OCI-M2 (cell line): ENCODE data around the gene DNAH1.
"Not testable (repeated sequence)": the region's sequence is repeated elsewhere in the genome, so short reads cannot be mapped to it uniquely, and the experiment has no call there.

Experiments
- DNase-seq: peaks from one replicate; lab custom pipeline; 2025; ENCODE audit not compliant: unreplicated experiment; lab: John Stamatoyannopoulos, UW

DNAH1 gene

DNA sequence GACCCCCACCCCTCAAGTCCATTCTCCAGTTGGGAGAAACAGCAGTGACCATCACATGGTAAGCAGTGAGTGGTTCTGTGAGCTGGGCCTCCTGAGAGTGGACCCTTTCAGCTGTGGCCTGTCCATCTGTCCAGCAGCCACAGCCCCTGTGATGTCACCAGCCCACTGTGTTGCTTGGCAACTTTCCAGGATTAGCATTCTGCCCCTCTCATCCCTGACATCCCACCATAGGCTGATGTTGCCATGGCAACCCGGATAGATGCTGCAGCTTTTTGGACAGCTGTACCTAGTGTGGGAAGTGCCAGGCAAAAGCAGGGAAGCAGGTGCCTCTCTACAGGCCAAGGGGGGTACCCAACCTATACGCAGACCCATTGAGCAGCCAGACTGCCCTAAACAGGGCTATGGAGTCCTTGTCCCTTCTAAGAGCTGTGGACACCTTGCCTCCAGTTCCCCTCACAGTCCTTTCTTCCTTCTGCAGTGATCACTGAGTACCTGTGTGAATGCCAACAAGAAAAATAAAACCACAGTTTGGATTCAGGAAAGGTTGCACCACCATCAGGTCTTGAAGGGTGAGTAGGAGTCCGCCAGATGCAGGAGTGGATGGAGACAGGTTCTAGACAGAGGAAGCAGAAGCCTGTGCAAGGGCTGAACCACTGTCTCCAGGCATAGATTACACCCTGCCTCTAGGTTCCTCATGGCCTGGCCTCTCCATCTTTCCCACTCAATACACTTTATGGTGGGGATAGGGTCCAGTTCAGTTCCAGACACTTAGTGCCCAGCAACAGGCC is at the start of gene DNAH1:
TSS of gene DNAH1 (plus strand) at position 343 of the 788 bp plus-strand sequence. CDS start 6,124 bp downstream, outside the sequence.
- no peak for DNase-seq

DNA sequence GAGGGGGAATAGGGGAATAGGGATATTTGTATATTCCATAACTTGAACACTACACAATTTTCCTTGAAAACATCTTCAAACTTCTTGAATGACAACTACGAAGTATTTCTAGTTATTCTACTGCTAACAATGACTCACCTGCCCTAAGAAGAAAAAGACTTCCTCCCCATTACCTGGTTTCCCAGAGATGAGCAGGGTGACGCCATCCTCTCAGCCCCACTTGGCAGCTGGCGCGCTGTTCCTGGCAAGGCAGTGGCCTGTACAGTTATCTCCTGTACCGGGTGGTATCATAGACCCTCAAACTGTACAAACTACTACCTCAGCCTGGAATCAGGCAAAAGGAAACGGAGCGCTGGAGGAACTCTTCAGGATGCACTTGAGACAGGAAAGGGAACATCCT is 48.1 kb upstream of the DNAH1 start:
- no peak for DNase-seq

DNA sequence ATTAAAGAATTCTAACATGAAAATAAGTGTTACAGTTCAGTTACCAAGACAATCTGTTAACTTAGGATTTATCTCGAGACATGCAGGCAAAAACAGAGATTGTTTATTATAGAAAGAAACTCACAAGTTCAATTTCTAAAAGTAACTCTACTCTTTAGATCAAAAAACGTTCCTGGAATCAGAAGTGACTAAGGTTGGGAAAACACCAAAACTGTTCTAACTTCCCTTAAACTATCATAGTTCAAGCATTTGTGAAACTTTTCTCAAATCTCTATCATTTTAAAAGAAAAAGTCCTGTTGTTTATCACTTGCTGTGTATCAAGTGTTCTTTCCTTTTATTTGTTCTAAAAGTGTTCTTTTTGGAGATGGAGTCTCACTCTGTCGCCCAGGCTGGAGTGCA is 46.3 kb upstream of the DNAH1 start:
- DNase-seq: no peak

DNA sequence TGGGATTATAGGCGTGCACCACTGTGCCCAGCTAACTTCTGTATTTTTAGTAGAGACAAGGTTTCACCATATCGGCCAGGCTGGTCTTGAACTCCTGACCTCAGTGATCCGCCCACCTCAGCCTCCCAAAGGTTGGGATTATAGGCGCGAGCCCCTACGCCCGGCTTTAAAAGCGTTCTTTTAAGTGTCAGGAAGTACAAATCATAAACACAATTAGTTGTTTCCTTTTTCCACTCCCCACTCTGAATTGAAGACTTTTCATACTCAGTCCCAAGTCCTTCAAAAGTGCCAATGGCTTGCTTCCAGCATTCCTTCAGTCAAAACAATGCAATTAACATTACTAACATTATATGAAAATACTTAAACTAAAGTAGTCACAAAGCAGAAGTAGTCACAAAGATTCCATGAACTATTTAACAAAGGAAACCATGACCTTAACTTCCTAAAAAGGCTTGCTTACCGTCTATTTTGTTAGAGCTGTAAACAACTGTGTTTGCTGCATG is 45.8 kb upstream of the DNAH1 start:
- DNase-seq: no peak

DNA sequence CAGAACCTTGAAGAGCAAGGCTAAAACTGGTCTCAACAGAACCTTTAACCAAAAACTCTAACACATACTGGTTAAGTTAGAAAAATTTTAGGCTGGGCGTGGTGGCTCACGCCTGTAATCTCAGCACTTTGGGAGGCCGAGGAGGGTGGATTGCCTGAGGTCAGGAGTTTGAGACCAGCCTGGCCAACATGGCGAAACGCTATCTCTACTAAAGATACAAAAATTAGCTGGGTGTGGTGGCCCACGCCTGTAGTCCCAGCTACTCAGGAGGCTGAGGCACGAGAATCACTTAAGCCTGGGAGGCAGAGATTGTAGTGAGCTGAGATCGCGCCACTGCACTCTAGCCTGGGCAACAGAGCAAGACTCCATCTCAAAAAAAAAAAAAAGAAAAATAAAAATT is 43.9 kb upstream of the DNAH1 start:
- not testable (repeated sequence) for DNase-seq

DNA sequence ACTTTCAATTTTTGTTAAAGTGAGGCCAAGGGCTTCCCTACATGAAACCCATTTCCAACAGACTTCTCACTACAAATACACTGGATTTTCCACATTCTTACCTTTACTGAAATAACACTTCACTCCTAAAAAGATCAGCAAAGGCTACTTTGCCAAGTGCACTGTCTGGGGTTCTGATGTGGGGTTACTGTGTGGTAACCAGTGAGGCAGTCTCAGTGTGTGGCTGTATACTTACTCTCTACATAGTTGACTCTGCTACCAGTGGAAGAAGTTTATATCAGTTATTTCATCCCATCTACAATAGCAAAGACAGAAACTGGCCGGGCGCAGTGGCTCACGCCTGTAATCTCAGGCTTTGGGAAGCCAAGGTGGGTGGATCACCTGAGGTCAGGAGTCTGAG is 43.3 kb upstream of the DNAH1 start:
- DNase-seq: no peak

DNA sequence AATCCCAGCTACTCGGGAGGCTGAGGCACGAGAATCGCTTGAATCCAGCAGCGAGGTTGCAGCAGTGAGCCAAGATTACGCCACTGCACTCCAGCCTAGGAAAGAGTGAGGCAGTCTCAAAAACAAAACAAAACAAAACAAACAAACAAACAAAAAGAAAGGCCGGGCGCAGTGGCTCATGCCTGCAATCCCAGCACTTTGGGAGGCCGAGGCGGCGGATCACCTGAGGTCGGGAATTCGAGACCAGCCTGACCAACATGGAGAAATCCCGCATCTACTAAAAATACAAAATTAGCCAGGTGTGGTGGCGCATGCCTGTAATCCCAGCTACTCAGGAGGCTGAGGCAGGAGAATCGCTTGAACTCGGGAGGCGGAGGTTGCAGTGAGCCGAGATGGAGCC is 41.3 kb upstream of the DNAH1 start:
- DNase-seq: not testable (repeated sequence)

DNA sequence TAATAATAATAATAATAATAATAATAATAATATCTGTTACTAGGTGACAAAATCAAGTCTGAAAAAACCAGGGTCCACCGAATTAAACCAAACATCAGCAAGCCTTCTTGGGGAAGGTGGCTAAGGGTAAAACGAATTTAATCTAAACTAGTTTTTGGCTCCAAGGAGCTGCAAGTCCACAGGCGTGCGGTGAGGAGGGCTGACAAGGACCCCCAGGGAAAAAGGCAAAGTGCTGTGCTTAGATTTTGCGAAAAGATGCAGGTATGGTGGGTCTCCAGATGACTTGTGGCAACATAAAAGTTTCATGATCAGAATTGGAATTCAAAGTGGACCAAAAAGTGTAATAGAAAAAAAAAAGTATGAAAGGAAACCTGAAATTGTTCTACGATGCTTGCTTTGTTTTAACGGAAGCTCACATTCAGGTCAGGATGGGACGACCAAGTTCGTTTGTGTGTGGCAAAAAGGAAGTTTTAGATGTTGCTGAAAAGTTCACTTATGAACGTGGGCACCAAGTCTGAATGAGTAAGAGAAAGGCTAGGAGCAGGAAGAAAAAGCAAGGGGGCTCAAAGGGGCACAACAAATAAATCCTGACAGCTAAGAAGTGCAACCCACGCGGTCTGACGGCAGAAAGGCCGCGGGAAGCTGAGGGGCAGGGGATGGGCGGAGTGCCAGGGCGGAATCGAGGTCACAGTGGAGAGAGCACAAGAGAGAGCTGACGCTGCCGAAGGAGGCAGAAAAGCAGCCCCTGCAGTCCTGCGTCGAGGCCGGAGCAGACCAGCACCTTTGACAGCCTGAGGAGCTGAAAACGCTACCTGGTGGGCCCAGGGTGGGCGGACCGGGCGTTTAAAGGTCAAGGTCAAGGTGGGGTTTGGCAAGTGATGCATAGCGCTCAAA is 38.8 kb upstream of the DNAH1 start:
- no peak for DNase-seq

DNA sequence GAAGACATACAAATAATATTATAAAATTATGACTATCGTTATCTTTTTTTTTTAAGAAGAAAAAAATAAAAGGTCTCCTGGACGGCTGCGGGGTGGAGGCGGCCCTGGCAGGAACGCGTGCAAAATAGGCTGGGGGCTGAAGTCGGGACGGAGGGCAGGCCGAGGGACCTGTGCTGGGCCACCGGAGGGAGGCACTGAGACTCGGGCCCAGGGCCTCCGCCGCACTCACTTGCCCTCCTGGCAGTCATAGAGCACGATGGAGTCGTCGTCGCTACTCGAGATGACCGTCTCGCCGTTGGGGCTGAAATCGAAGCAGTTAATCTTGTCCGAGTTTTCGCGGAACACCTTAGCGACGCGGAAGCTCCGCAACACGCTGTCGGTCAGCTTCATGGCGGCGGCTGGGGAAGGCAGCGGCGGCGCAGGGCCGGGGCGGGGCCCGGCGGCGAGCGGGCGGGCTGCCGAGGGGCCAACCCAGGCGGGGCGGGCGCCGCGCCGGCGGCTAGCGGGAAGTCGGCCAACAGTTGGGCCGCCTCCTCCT is 38.1 kb upstream of the DNAH1 start:
- DNase-seq: no peak

DNA sequence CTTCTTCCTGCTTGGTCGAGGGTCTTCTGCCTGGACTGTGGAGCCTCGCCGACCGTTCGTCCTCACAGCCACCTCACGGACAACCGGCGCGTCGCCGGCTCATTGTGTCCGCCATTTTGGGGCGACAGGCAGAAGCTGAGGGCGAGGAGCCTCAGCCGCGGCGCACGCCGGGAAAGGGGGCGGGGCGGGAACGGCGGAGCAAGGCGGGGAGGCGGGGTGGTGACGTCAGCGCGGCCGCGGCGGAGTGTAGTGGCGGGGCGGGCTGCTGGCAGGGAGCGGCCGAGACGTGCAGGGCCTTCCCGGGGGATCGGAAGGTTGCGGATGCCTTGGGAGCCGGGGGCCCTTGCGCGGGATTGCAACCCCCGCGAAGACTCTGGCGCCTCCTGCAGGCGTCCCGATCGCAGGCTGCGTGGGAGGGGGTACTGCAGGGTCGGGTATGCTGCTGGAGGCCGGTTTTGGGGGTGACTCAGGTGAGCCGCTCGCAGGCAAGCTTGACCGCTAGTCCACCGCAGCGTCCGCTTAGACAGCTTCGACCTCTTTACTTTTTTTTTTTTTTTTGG is 37.5 kb upstream of the DNAH1 start, which contains the start of gene WDR82:
TSS of gene WDR82 (minus strand) at position 140 of the 560 bp plus-strand sequence. CDS start 288 bp downstream, outside the sequence.
- DNase-seq: no peak

DNA sequence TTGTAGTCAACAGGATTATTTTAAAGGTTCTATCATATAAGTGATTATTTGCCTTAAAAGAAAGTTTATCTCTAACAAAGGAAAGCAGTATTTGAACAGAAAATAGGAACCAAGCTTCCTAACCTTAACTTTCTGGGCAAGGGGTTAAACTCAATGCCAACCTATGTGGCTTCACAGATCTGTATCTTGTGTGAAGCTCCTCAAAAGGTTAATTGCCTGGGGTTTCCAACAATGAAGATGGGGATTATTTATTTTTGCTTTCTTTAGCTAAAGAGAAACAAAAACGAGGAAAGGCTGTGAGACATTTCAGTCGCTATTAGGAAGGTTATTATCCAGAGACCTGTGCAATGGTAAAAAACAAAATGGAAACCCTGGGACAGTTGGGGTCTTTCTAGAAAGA is 36.5 kb upstream of the DNAH1 start:
- no peak for DNase-seq

DNA sequence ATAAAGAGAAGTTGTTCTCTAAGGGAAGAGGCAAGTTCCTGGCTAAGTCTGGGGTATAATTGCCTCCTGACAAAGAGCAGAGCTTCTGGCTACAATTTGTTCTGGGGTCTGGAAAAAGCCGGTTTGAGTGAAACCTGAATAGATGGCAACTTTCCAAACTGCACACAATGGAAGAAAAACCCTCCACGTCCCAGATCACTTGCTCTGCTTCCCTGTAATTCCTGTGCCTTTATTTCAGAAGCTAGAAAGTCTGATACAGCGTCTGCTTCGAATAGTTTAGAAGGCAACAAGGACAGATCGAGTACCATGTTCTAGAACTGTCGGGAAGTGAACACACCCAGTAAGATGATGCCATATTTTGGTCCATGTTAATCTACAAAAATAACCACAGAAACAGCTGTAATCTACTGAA is 36.1 kb upstream of the DNAH1 start:
- no peak for DNase-seq

DNA sequence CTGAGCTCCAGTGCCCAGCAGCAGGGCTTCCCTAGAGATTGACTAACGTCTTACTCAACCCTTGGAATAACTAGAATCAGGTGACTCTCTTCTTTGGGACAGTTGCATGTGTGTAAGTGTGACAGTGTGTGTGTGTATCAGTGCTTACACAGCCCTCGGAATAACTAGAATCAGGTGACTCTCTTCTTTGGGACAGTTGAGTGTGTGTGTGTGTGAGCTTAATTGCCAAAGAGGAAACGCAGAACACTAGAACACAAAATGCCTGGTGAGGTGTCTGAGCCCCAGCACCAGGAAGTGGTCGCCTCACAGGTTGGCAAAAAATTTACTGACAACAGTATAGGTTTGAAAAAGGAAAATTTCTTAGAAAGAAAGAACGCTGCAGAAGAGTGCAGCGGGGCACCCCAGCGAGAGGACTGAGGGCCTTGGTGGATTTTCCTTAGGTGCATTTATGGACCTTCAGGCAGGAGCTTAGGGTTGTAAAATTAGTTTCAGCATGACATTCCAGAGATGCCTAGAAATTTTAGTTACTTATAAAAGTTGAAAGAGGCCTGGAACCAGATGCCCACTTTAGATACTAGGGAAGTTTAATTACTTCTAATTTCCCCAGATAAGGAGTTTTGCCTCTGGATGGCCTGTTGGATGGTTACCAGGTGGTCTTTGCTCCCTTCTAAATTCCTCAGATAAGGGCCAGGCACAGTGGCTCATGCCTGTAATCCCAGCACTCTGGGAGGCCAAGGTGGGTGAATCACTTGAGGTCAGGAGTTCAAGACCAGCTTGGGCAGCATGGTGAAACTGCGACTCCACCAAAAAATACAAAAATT is 33.9 kb upstream of the DNAH1 start:
- DNase-seq: no peak

DNA sequence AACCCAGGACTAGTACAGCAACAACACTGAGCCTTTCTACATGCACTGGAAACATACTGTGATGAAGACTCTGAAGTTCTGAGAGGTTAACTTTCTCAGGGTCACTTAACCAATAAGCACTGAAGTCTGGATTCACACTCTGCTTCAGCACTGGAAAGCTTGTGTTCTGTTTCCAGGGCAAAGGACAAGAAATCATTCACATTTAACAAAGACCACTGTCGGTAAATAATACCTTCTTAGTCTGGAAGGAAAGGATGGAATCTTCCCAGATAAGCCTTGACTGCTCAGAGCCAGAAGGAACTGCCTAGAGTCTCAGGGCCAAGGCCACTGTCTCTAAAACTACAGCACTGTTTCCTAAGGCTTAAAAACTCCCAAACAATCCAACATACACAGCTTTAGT is 32.8 kb upstream of the DNAH1 start:
- no peak for DNase-seq

DNA sequence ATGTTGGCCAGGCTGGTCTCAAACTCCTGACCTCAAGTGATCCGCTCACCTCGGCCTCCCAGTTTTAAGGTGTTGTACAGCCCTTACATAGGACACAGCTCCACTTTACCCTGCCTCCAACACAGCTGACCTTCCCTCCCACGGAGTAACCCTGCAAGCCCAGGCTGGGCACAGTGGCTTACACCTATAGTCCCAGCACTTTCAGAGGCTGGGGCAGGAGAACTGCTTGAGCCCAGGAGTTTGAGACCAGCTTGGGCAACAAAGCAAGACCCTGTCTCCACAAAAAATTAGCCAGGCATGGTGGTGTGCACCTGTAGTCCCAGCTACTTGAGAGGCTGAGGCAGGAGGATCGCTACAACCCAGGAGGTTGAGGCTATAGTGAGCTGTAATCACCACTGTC is 32.1 kb upstream of the DNAH1 start:
- DNase-seq: not testable (repeated sequence)

DNA sequence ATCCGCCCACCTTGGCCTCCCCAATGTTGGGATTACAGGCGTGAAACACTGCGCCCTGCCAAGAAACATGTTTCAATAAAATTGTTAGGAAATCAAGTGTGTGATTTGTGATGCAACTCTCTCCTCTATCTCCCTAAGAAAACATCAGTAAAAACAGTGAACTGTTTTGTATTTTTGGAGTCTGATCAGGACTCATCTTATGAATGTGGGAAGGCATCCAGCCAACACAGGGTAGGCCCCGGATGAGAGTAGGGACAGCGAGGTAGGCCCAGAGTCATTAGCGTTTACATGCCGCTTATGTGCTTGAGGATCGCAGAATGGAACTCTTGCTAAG is 29.4 kb upstream of the DNAH1 start:
- DNase-seq: no peak

DNA sequence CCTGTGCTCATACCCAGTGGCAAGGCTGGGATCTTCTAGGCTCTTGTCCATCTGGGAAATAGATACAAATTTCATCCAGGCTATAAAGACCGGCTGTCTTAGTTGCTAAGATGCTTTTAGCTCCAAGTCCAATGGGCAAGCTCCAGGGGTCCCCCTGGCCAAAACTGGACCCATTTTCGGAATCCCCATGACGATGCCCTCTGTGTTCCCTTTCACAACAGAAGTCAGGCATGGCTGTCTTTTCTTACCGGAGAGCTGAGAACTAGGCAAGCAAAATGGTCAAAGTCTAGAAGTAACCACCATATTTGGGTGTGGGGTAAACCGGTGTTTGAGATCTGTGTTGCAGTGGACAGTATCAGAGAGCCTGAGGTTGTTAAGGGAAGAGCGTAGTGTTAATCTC is 27.4 kb upstream of the DNAH1 start:
- no peak for DNase-seq

DNA sequence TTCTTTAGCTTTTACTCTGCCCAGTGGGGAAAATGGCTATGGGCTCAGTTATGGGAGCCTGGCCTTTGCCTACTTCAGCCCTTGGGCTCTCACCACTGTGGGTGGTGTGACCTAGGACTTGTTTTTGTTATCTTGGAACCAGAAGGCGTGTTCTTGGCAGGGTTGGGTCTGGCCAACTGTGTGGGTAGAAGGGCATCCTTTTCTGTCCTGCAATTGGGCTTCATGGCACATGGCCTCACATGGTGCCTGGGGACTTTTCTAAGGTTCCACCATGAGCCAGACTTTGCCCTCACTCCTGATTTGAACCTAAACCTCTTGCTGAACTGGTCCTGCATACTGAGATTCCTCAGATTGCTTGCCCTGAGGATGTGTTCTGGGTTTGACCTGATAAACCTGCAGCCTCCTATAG is 26.8 kb upstream of the DNAH1 start:
- no peak for DNase-seq

DNA sequence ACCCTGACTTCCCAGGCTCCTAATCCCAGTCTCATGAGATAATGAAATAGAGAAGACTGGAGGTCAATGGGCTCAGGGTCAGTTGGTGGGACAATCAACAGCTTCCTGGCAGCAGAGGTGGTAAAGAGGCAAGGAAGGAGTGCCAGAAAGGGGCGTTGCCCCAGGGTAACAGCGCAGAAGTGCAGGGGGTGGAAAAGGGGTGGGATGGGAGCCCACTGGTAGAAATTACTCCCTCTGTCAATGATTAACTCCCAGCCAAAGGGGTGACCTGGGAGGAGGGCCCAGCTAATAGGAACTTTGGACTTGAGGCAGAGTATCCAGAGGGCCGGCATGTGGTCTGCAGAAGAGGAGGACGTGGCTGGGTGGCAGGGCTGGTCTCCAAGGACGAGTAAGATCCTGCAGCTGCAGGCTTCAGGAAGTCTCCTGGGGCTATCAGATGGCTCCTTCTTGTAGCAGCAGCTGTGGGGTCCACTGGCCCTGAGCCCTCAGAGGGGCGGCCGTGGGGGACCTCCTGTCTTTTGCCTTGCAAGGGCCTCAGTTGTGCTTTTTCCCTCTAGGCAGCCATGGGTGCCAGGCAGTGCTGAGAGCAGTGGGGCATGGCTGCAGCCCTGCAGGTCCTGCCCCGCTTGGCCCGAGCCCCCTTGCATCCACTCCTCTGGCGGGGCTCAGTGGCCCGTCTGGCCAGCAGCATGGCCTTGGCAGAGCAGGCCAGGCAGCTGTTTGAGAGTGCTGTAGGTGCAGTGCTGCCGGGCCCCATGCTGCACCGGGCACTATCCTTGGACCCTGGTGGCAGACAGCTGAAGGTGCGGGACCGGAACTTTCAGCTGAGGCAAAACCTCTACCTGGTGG is 26.1 kb upstream of the DNAH1 start:
- DNase-seq: no peak
